ENCODE measurements around the gene ZBTB43.
"Not testable (repeated sequence)": the region's sequence is repeated elsewhere in the genome, so short reads cannot be mapped to it uniquely, and the experiment has no call there.

The ZBTB43 gene

GRCh38 chr9:126804696-126805553 lies at the start of gene ZBTB43:
ZBTB43 (plus strand) TSS chr9:126805040; CDS start chr9:126832510, 27,470 bp downstream.
- DNase-seq, result peak; percentile 92 to 96 (median 95)

- DNase-seq, result no peak
These were observed 49.4 kb upstream of the ZBTB43 start for GRCh38 chr9:126755317-126755875.

GRCh38 chr9:126756238-126756637 lies 48.6 kb upstream of the ZBTB43 start:
- no peak for DNase-seq

- DNase-seq, result no peak
These were observed 47.9 kb upstream of the ZBTB43 start for GRCh38 chr9:126756876-126757415.

- DNase-seq, result no peak
These were observed 45.8 kb upstream of the ZBTB43 start for GRCh38 chr9:126758916-126759585.

GRCh38 chr9:126761274-126761673 lies 43.6 kb upstream of the ZBTB43 start:
- no peak for DNase-seq

GRCh38 chr9:126763130-126763764 lies 41.6 kb upstream of the ZBTB43 start:
- no peak for DNase-seq

- DNase-seq, result no peak
These were observed 31.7 kb upstream of the ZBTB43 start for GRCh38 chr9:126773004-126773607.

- DNase-seq, result no peak
These were observed 28.9 kb upstream of the ZBTB43 start for GRCh38 chr9:126775926-126776325.

GRCh38 chr9:126777733-126778132 lies 27.1 kb upstream of the ZBTB43 start:
- DNase-seq, result no peak

- DNase-seq, result no peak
These were observed 26.7 kb upstream of the ZBTB43 start for GRCh38 chr9:126778141-126778540.

GRCh38 chr9:126778696-126779095 lies 26.1 kb upstream of the ZBTB43 start:
- DNase-seq, result not testable (repeated sequence)

GRCh38 chr9:126781186-126782052 lies 23.4 kb upstream of the ZBTB43 start:
- DNase-seq, result peak; percentile 66 to 87 (median 78)

- no peak for DNase-seq
These were observed 22.8 kb upstream of the ZBTB43 start for GRCh38 chr9:126782053-126782388.

GRCh38 chr9:126783949-126784348 lies 20.9 kb upstream of the ZBTB43 start:
- no peak for DNase-seq

GRCh38 chr9:126784401-126784800 lies 20.4 kb upstream of the ZBTB43 start:
- DNase-seq, result no peak

GRCh38 chr9:126784841-126785240 lies 20.0 kb upstream of the ZBTB43 start:
- DNase-seq, result not testable (repeated sequence)

- DNase-seq, result no peak
These were observed 16.8 kb upstream of the ZBTB43 start for GRCh38 chr9:126788046-126788445.

- DNase-seq, result no peak
These were observed 16.0 kb upstream of the ZBTB43 start for GRCh38 chr9:126788634-126789349.

- no peak for DNase-seq
These were observed 14.3 kb upstream of the ZBTB43 start for GRCh38 chr9:126790561-126790960.
